GM18505 (cell line): Measurements from ENCODE around the gene MAPK4.
"Not testable (repeated sequence)": the region's sequence is repeated elsewhere in the genome, so short reads cannot be mapped to it uniquely, and the experiment has no call there.

Source experiments
- ATAC-seq: cut with Tn5 transposase; IDR thresholded peaks from one replicate; pipeline ENCODE4 v1.9.1; 2021; ENCODE audit not compliant: unreplicated experiment
- POLR2A ChIP-seq: IDR thresholded peaks from 4 replicates; pipeline ENCODE4 v1.6.1; 2011; ENCODE audit warnings: borderline replicate concordance; ENCODE audit not compliant: insufficient read depth, insufficient read length; ENCODE audit errors: extremely low read depth

Gene MAPK4

GRCh38 chr18:50748243-50749229 is 188.6 kb downstream of the MAPK4 start:
- no peak for TF ChIP-seq POLR2A
- no peak for ATAC-seq

- no peak for ATAC-seq
- no peak for TF ChIP-seq POLR2A
Measured at GRCh38 chr18:50749421-50749820, 189.5 kb downstream of the MAPK4 start.

GRCh38 chr18:50749945-50750344 is 190.1 kb downstream of the MAPK4 start:
- TF ChIP-seq POLR2A = no peak
- ATAC-seq = no peak

GRCh38 chr18:50750546-50750945 is 190.7 kb downstream of the MAPK4 start:
- no peak for TF ChIP-seq POLR2A
- ATAC-seq = no peak

GRCh38 chr18:50751490-50751889 is 191.6 kb downstream of the MAPK4 start:
- no peak for TF ChIP-seq POLR2A
- no peak for ATAC-seq

GRCh38 chr18:50751947-50752346 is 192.1 kb downstream of the MAPK4 start:
- no peak for TF ChIP-seq POLR2A
- no peak for ATAC-seq

GRCh38 chr18:50753311-50753710 is 193.4 kb downstream of the MAPK4 start:
- no peak for TF ChIP-seq POLR2A
- ATAC-seq = no peak

- no peak for TF ChIP-seq POLR2A
Measured at GRCh38 chr18:50754297-50754696, 194.4 kb downstream of the MAPK4 start.

GRCh38 chr18:50757358-50757757 is 197.5 kb downstream of the MAPK4 start:
- ATAC-seq = no peak
- TF ChIP-seq POLR2A = no peak

More at GRCh38 chr18:50754297-50754696, 194.4 kb downstream of the MAPK4 start:
- no peak for ATAC-seq

GRCh38 chr18:50769463-50769862 is 209.6 kb downstream of the MAPK4 start:
- no peak for ATAC-seq
- no peak for TF ChIP-seq POLR2A

- no peak for TF ChIP-seq POLR2A
- ATAC-seq = no peak
Measured at GRCh38 chr18:50775207-50775606, 215.3 kb downstream of the MAPK4 start.

- no peak for TF ChIP-seq POLR2A
- no peak for ATAC-seq
Measured at GRCh38 chr18:50775726-50776125, 215.8 kb downstream of the MAPK4 start.

- no peak for ATAC-seq
- no peak for TF ChIP-seq POLR2A
Measured at GRCh38 chr18:50776383-50776782, 216.5 kb downstream of the MAPK4 start.

GRCh38 chr18:50779021-50779420 is 219.1 kb downstream of the MAPK4 start:
- not testable (repeated sequence) for ATAC-seq
